GM10248 (cell line): ENCODE data around the gene TSPAN31.

ENCODE experiments used
- CTCF ChIA-PET: fragments of 300-600 bp; sonication (Branson Sonifier 250); formaldehyde crosslinking; extraction: SDS; loops from one replicate; lab custom pipeline; 2021; ENCODE audit warnings: antibody characterized with exemption; lab: Yijun Ruan, JAX
- POLR2A ChIA-PET: fragments of 350-650 bp; sonication (Branson Sonifier 250); formaldehyde crosslinking; extraction: SDS; loops from one replicate; lab custom pipeline; 2020; ENCODE audit warnings: antibody characterized with exemption; lab: Yijun Ruan, JAX
- DNase-seq: peaks from one replicate; pipeline ENCODE4 v3.0.0; 2012; ENCODE audit errors: extremely low spot score
- TF ChIP-seq, protein P1 (sequence below): IDR thresholded peaks from 2 replicates; pipeline ENCODE4 v1.5.1; 2012; ENCODE audit warnings: mild to moderate bottlenecking, low read depth; ENCODE audit errors: extremely low read depth, missing control alignments, control extremely low read depth

Gene TSPAN31

DNA sequence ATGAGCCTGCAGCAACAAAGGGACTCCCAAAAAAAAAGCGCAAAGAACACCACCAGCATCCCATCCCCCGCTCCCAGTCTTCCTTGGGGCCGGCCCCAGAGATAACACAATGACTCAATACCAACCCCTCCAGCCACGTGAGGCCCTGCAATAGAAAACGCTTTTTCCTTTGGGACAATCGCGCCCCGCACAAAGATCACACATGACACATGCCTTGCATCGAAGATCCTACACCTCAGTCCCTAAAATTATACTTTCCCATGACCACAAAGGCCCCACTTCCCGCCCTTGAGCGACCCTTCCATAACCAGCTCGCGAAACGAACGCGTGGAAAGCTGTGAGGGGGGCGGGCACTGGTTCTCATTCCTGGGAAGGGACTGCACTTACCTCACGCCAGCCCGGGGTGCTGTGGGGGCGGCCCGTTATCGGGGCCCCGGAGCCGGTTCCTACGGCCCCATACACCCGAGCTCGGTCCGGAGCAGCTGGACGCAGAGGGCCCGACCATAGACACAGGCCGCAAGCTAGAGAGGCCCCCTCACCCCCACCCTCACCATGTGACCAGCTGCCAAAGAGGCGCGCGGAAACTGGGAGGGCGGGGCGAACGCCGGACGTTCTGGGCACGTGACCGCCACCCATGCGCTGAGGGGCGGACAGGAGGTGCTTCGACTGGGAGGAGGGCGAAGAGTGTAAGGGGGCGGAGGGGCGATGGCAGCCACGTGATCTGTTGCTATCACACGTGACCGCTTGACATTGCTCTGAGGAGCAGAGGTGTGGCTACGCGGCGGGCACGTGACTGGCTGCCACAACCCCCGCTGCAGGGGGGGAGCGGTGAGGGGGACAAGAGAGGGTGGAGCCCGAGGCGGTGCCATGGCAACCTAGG, 7.2 kb downstream of the TSPAN31 start, which contains the start of gene CDK4:
TSS of gene CDK4 (minus strand) at position 523 of the 880 bp plus-strand sequence. CDS start 593 bp downstream, outside the sequence.
- DNase-seq: peak; percentile 97
- CTCF ChIA-PET: interaction anchor here (0.8 to 1.2 kb wide), 4 partner anchors 9 to 293 kb away, joined by 3 read pairs; partner anchors contain the start of gene GLI1
- POLR2A ChIA-PET: no interaction called here
- TF ChIP-seq, protein P1, sequence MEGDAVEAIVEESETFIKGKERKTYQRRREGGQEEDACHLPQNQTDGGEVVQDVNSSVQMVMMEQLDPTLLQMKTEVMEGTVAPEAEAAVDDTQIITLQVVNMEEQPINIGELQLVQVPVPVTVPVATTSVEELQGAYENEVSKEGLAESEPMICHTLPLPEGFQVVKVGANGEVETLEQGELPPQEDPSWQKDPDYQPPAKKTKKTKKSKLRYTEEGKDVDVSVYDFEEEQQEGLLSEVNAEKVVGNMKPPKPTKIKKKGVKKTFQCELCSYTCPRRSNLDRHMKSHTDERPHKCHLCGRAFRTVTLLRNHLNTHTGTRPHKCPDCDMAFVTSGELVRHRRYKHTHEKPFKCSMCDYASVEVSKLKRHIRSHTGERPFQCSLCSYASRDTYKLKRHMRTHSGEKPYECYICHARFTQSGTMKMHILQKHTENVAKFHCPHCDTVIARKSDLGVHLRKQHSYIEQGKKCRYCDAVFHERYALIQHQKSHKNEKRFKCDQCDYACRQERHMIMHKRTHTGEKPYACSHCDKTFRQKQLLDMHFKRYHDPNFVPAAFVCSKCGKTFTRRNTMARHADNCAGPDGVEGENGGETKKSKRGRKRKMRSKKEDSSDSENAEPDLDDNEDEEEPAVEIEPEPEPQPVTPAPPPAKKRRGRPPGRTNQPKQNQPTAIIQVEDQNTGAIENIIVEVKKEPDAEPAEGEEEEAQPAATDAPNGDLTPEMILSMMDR: no peak

DNA sequence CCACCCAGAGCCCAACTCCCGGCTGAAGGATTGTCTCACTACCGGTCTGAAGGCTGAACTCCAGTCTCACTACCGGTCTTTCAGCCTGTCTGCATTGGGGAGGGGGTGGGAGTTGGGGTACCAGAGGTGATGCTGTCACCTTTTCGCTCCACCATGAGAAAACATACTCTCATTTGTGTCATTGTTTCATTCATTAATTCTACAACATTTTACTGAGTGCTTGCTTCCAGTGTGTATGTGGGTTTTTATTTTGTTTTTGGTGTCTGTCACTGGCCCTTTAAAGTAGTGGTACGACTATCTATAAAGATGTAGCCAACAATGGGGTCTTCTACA, 7.8 kb downstream of the TSPAN31 start:
- TF ChIP-seq, protein P1: no peak
- CTCF ChIA-PET: interaction anchor here (1.2 kb wide), 1 partner anchor 294 kb away, joined by 3 read pairs; the partner anchor contains the start of gene GLI1
- DNase-seq: no peak
- POLR2A ChIA-PET: no interaction called here

DNA sequence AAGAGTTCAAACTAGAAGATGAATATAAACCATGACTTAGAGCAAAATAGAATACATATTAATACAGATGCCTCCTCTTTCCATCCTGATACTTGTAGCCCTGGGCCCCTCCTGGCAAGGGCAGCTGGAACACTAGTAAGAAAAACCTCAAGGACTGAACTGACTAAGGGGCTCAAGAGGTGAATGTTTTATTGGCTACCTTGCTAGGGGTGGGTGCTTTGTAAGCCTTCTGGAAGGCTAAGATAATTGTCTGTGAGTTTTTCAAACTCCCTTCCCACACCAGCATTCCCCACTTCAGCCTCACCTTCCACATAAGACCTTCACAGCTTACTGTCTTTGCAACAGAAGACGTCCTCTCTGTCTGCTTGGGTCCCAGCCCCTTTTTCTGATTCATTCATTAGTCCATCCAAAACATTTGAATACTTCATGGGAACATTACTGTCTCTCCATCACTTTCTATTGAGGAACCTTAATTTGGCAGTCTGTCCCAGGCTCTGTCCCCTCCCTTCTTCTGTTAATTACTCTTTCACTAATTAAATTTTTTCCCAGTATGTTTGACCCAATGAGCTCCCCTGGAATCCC, 9.0 kb downstream of the TSPAN31 start:
- CTCF ChIA-PET: interaction anchor here (0.9 to 1.3 kb wide), 4 partner anchors 9 to 267 kb away, joined by 3 read pairs; partner anchors contain the start of gene TSPAN31
- POLR2A ChIA-PET: no interaction called here
- no peak for DNase-seq
- TF ChIP-seq, protein P1: no peak

DNA sequence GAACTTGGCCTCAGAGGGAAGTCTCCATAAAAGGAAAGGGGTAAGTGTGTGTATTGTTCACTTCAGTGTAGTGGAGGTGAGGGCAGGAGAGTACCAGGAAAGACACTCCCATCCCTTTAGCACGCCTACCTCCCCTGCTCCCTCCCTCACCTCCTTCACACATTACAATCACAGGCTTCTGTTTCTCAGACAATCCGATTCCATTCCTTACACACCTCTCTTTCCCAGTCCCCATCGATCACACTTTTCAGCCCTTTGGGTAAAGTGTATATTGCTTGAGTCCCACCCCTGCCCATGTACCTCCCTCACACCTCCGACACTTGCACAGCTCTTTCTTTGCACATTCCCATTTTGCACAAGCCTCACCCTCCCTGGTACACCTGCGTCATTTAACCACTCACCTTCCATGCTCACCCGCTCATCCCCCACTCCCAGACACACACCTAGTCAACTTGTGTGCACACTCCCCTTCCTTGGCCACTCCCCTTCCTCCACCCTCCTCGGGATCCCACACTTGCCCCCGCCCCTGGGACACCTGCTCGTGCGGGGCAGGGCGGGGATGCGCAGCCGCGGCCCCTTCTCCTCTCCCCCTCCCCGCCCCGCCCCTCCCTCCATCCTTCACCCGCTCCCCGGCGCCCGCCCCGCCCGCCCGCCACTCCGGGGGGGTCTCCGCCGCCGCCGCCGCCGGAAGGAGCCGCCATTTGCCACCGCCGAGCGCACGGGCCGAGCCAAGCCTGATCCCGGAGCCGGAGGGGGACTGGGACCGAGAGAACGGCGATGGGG, 9.8 kb downstream of the TSPAN31 start, which contains the start of gene MARCHF9:
TSS of gene MARCHF9 (plus strand) at position 693 of the 783 bp plus-strand sequence. CDS start 426 bp downstream, outside the sequence.
- TF ChIP-seq, protein P1: no peak
- peak; percentile 86 for DNase-seq
- CTCF ChIA-PET: interaction anchor here (0.9 to 2.4 kb wide), 5 partner anchors 10 to 268 kb away, joined by 3 to 12 read pairs (median 3); partner anchors contain the start of gene TSPAN31
- POLR2A ChIA-PET: no interaction called here

DNA sequence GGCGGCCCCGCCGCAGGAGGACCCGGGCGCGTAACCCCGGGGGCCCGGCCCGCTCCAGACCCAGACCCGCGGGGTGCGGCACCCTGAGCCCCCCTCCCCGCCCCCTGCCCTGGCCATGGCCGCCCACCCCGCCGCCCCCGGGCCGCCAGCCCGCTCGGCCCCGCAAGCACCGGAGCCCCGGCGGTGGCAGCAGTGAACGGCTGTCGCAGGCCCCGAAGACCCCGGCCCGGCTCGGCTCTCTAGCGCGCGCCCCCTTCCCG, 10.3 kb downstream of the TSPAN31 start:
- CTCF ChIA-PET: interaction anchor here (1.3 to 2.4 kb wide), 2 partner anchors 148 to 150 kb away, joined by 3 to 12 read pairs; no protein-coding TSS in a partner anchor
- DNase-seq: no peak
- TF ChIP-seq, protein P1: no peak
- POLR2A ChIA-PET: no interaction called here
